Fibroblast of the aortic adventitia (primary cell): ENCODE results near the gene RIMBP2. TPM values are rescaled to one million over a fixed set of nuclear protein-coding genes. Genes with fewer than 3 reads are reported as not detected.

Experiments used
- DNase-seq: peaks from one replicate; pipeline ENCODE4 v3.0.0-alpha.2; 2010; ENCODE audit warnings: low read depth
- H3K4me3 ChIP-seq: 2 replicates; pipeline ENCODE4 v1.5.1; 2011; ENCODE audit warnings: low read depth, mild to moderate bottlenecking, control low read depth, low read length, moderate library complexity
- CTCF ChIP-seq: IDR thresholded peaks from 2 replicates; pipeline ENCODE4 v1.5.1; 2011; ENCODE audit warnings: mild to moderate bottlenecking, low read length, control low read depth, inconsistent platforms; ENCODE audit not compliant: insufficient read depth
- total RNA-seq: library from RNA; depleted of rRNA; stranded (reverse); fragments of >200 nt; gene quantifications from 2 replicates; pipeline ENCODE4 v1.2.3, GENCODE V29; 2012; ENCODE audit warnings: low replicate concordance

The RIMBP2 gene
- total RNA-seq, 1 donor, result not detected

DNA sequence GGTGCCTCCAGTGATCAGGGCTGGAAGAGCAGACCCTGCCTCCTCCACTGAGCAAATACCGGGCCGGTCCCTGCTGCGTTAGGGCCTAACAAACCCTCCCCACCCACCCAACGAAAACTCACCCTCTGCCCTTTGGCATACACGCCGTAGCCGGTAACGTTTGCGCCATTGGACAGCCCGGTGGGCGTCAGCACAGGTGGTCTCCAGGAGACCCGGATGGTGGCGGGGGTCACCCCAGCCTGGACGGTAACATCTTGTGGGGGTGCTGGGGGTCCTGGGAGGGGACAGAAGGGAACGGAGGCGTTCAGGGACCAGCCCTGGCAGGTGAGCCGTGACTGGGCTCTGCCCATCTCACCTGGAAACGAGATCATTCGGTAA is 277.9 kb downstream of the RIMBP2 start:
- TF ChIP-seq CTCF, result no peak
- H3K4me3 ChIP-seq, result no peak overlapping the region
- DNase-seq, result no peak

GRCh38 chr12:130437555-130438242 is 278.4 kb downstream of the RIMBP2 start:
- no peak for TF ChIP-seq CTCF
- no peak for DNase-seq
- H3K4me3 ChIP-seq, result no peak overlapping the region

GRCh38 chr12:130436741-130437501 is 279.2 kb downstream of the RIMBP2 start:
- TF ChIP-seq CTCF, result no peak
- H3K4me3 ChIP-seq, result no peak overlapping the region
- no peak for DNase-seq

DNA sequence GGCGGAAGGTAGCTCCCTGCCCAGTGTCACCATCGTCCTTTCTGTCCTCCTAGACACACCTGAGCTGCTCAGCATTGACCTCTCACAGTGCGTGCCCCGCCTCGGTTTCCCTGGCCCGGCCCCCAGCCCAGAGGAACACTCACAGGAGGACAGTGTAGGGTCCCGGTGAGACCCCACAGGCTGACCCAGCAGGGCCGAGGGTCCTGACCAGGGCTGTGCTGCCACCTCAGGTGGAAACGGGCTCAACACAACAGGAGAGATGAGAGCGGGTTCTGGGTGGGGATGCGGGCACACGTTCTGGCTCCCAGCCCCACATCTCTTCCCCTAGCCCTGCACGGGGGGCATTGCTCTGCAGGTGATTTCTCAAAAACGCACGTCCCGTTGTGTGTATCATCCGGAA is 280.3 kb downstream of the RIMBP2 start:
- no peak for DNase-seq
- TF ChIP-seq CTCF, result no peak

GRCh38 chr12:130435331-130435730 is 280.8 kb downstream of the RIMBP2 start:
- TF ChIP-seq CTCF, result no peak
- no peak overlapping the region for H3K4me3 ChIP-seq
- DNase-seq, result no peak

More for the DNA sequence above, 280.3 kb downstream of the RIMBP2 start:
- H3K4me3 ChIP-seq, result no peak overlapping the region

- no peak for TF ChIP-seq CTCF
- no peak for DNase-seq
Measured at GRCh38 chr12:130434560-130434959, 281.5 kb downstream of the RIMBP2 start.

More at GRCh38 chr12:130434560-130434959, 281.5 kb downstream of the RIMBP2 start:
- H3K4me3 ChIP-seq, result no peak overlapping the region
